Measurements from ENCODE around the gene ATP6V1C2. TPM values are rescaled to one million over a fixed set of nuclear protein-coding genes. Genes with fewer than 3 reads are reported as not detected.

The ATP6V1C2 gene
- total RNA-seq, 1 donor from 2014 or later, result 0.26 TPM

- H3K36me3 ChIP-seq (ENCODE audit: control insufficient read depth, insufficient read depth, low read length), result peaks cover 31% of the 10 kb centered on the region
- no peaks in the 10 kb centered on the region for H3K27me3 ChIP-seq (ENCODE audit: control insufficient read depth, insufficient read depth, low read length)
- H3K4me3 ChIP-seq (ENCODE audit: low read depth, low read length), result no peak overlapping the region
- FAIRE-seq, result no peak
- DNase-seq (ENCODE audit: low read depth), result no peak
- no peak for TF ChIP-seq CTCF (IDR thresholded peaks at IDR 0.05; ENCODE audit: insufficient read depth, low read length, severe bottlenecking)
These were observed 67.4 kb downstream of the ATP6V1C2 start for GRCh38 chr2:10788855-10789254.

- TF ChIP-seq CTCF (IDR thresholded peaks at IDR 0.05; ENCODE audit: insufficient read depth, low read length, severe bottlenecking), result no peak
- Histone ChIP-seq H3K27me3 (ENCODE audit: control insufficient read depth, insufficient read depth, low read length) (no peaks in the 10 kb centered on the region), H3K36me3 (ENCODE audit: control insufficient read depth, insufficient read depth, low read length) (peaks cover 27% of the 10 kb centered on the region), H3K4me3 (ENCODE audit: low read depth, low read length) (no peak overlapping the region)
- DNase-seq (ENCODE audit: low read depth), result no peak
- no peak for FAIRE-seq
These were observed 69.0 kb downstream of the ATP6V1C2 start for GRCh38 chr2:10790228-10790973.

GRCh38 chr2:10792001-10792634 is 70.7 kb downstream of the ATP6V1C2 start:
- FAIRE-seq, result no peak
- Histone ChIP-seq H3K27me3 (ENCODE audit: control insufficient read depth, insufficient read depth, low read length) (no peaks in the 10 kb centered on the region), H3K36me3 (ENCODE audit: control insufficient read depth, insufficient read depth, low read length) (peaks cover 22% of the 10 kb centered on the region), H3K4me3 (ENCODE audit: low read depth, low read length) (no peak overlapping the region)
- TF ChIP-seq CTCF (IDR thresholded peaks at IDR 0.05; ENCODE audit: insufficient read depth, low read length, severe bottlenecking), result no peak
- DNase-seq (ENCODE audit: low read depth), result no peak

GRCh38 chr2:10792660-10793400 is 71.4 kb downstream of the ATP6V1C2 start:
- DNase-seq (ENCODE audit: low read depth), result no peak
- TF ChIP-seq CTCF (IDR thresholded peaks at IDR 0.05; ENCODE audit: insufficient read depth, low read length, severe bottlenecking), result no peak
- Histone ChIP-seq H3K36me3 (ENCODE audit: control insufficient read depth, insufficient read depth, low read length) (peaks cover 23% of the 10 kb centered on the region), H3K4me3 (ENCODE audit: low read depth, low read length) (no peak overlapping the region), H3K27me3 (ENCODE audit: control insufficient read depth, insufficient read depth, low read length) (no peaks in the 10 kb centered on the region)
- no peak for FAIRE-seq

- no peak for TF ChIP-seq CTCF (IDR thresholded peaks at IDR 0.05; ENCODE audit: insufficient read depth, low read length, severe bottlenecking)
- Histone ChIP-seq H3K36me3 (ENCODE audit: control insufficient read depth, insufficient read depth, low read length) (peaks cover 21% of the 10 kb centered on the region), H3K4me3 (ENCODE audit: low read depth, low read length) (no peak overlapping the region), H3K27me3 (ENCODE audit: control insufficient read depth, insufficient read depth, low read length) (no peaks in the 10 kb centered on the region)
- FAIRE-seq (no peak), DNase-seq (ENCODE audit: low read depth) (no peak)
These were observed 72.4 kb downstream of the ATP6V1C2 start for GRCh38 chr2:10793816-10794215.

Measured in bronchial epithelial cell (primary cell).